Trophoblast cell (in vitro differentiated cells and primary cell): ENCODE results near the gene PPP1R27.

Experiments used
- DNase-seq, 2 donors: peaks; one replicate each; pipeline ENCODE4 v3.0.0-alpha.2; 2016
- H2AFZ ChIP-seq: 2 replicates; pipeline ENCODE4 v1.6.1; 2013; ENCODE audit warnings: low read length, moderate library complexity, mild to moderate bottlenecking; ENCODE audit not compliant: insufficient read depth, poor library complexity
- H2AK5ac ChIP-seq: 2 replicates; pipeline ENCODE4 v1.6.1; 2013; ENCODE audit warnings: mild to moderate bottlenecking, low read length
- H2BK120ac ChIP-seq: 2 replicates; pipeline ENCODE4 v1.6.1; 2013; ENCODE audit warnings: low read length, mild to moderate bottlenecking, moderate library complexity; ENCODE audit not compliant: insufficient read depth, poor library complexity
- H2BK12ac ChIP-seq: 2 replicates; pipeline ENCODE4 v1.6.1; 2013; ENCODE audit warnings: mild to moderate bottlenecking, low read length, moderate library complexity
- H2BK5ac ChIP-seq: 2 replicates; pipeline ENCODE4 v1.6.1; 2013; ENCODE audit warnings: low read length, low read depth, moderate library complexity, mild to moderate bottlenecking; ENCODE audit not compliant: poor library complexity
- H3K14ac ChIP-seq: 2 replicates; pipeline ENCODE4 v1.6.1; 2013; ENCODE audit warnings: mild to moderate bottlenecking, low read length
- H3K18ac ChIP-seq: 2 replicates; pipeline ENCODE4 v1.6.1; 2013; ENCODE audit warnings: mild to moderate bottlenecking, low read length
- H3K23ac ChIP-seq: 2 replicates; pipeline ENCODE4 v1.6.1; 2013; ENCODE audit warnings: low read length
- H3K27ac ChIP-seq: 2 replicates; pipeline ENCODE4 v1.5.1; 2013; ENCODE audit warnings: low read depth, mild to moderate bottlenecking, inconsistent platforms, low read length, moderate library complexity
- H3K27me3 ChIP-seq: 2 replicates; pipeline ENCODE4 v1.6.1; 2013; ENCODE audit warnings: inconsistent platforms, mild to moderate bottlenecking, low read length, moderate library complexity; ENCODE audit not compliant: insufficient read depth
- H3K36me3 ChIP-seq, 2 experiments: 1 replicate in 1 of 2; 2 replicates in 1 of 2; pipeline ENCODE4 v1.6.1; 2013; ENCODE audit warnings: low read length in 2 of 2, mild to moderate bottlenecking in 2 of 2, moderate library complexity in 1 of 2; ENCODE audit not compliant: insufficient read depth in 2 of 2, control insufficient read depth in 1 of 2
- H3K4ac ChIP-seq: 2 replicates; pipeline ENCODE4 v1.6.1; 2013; ENCODE audit warnings: low read depth, mild to moderate bottlenecking, low read length, moderate library complexity
- H3K4me1 ChIP-seq, 2 experiments: 1 replicate in 1 of 2; 2 replicates in 1 of 2; pipeline ENCODE4 v1.6.1; 2013; ENCODE audit warnings: low read length in 2 of 2, mild to moderate bottlenecking in 2 of 2, moderate library complexity in 1 of 2; ENCODE audit not compliant: insufficient read depth in 2 of 2, control insufficient read depth in 1 of 2
- H3K4me2 ChIP-seq: 2 replicates; pipeline ENCODE4 v1.6.1; 2013; ENCODE audit warnings: inconsistent platforms, mild to moderate bottlenecking, low read length, moderate library complexity
- H3K4me3 ChIP-seq: 2 replicates; pipeline ENCODE4 v1.5.1; 2013; ENCODE audit warnings: mild to moderate bottlenecking, low read depth, low read length, inconsistent platforms
- H3K79me1 ChIP-seq: one replicate; pipeline ENCODE4 v1.6.1; 2013; ENCODE audit warnings: low read length
- H3K79me2 ChIP-seq: 2 replicates; pipeline ENCODE4 v1.6.1; 2013; ENCODE audit warnings: low read length, mild to moderate bottlenecking; ENCODE audit not compliant: control insufficient read depth, insufficient read depth, poor library complexity
- H3K9ac ChIP-seq: 2 replicates; pipeline ENCODE4 v1.6.1; 2013; ENCODE audit warnings: mild to moderate bottlenecking, low read length
- H3K9me3 ChIP-seq: 2 replicates; pipeline ENCODE4 v1.6.1; 2013; ENCODE audit warnings: low read depth, mild to moderate bottlenecking, control low read depth, inconsistent platforms, low read length; ENCODE audit not compliant: insufficient read depth
- H4K12ac ChIP-seq: 2 replicates; pipeline ENCODE4 v1.6.1; 2013; ENCODE audit warnings: low read depth, mild to moderate bottlenecking, low read length, moderate library complexity
- H4K8ac ChIP-seq: 2 replicates; pipeline ENCODE4 v1.6.1; 2013; ENCODE audit warnings: low read depth, mild to moderate bottlenecking, low read length, moderate library complexity
- H4K91ac ChIP-seq: one replicate; pipeline ENCODE4 v1.6.1; 2013; ENCODE audit warnings: low read depth, mild to moderate bottlenecking, low read length, moderate library complexity
- WGBS: extraction: QIAGEN DNeasy Blood & Tissue Kit; methylation state at CpG from one replicate; pipeline ENCODE4 v1.1.7; 2013; ENCODE audit warnings: missing lambda C conversion rate; ENCODE audit not compliant: insufficient read length, insufficient coverage; ENCODE audit errors: extremely low coverage; 5-methylcytosine and 5-hydroxymethylcytosine counted together

Gene PPP1R27

GRCh38 chr17:81867170-81867990 lies 32.5 kb upstream of the PPP1R27 start:
- H4K91ac ChIP-seq = peak overlapping the region; percentile 58
- no peak overlapping the region for H3K9ac ChIP-seq
- peak overlapping the region; percentile 52 for H2BK5ac ChIP-seq
- H3K4me1 ChIP-seq = peaks cover 31 to 40% of the 10 kb centered on the region in 2 experiments
- H3K14ac ChIP-seq = peak overlapping the region; percentile 26
- no peak overlapping the region for H3K4me2 ChIP-seq
- DNase-seq = no peak
- H3K79me1 ChIP-seq = peaks cover 35% of the 10 kb centered on the region
- WGBS = no CpG with 5 or more reads among the region's 23 CpGs
- H3K27ac ChIP-seq = peak overlapping the region; percentile 82
- H4K8ac ChIP-seq = peak overlapping the region; percentile 49
- H3K4me3 ChIP-seq = no peak overlapping the region
- peak overlapping the region; percentile 83 for H3K18ac ChIP-seq
- peaks cover 3% of the 10 kb centered on the region for H3K9me3 ChIP-seq
- H2AFZ ChIP-seq = no peak overlapping the region
- peak overlapping the region; percentile 23 for H2BK120ac ChIP-seq
- H3K4ac ChIP-seq = no peak overlapping the region
- H3K23ac ChIP-seq = no peak overlapping the region
- H3K79me2 ChIP-seq = peaks cover 23% of the 10 kb centered on the region
- H2AK5ac ChIP-seq = peak overlapping the region; percentile 28
- peaks cover 52 to 54% of the 10 kb centered on the region in 2 experiments for H3K36me3 ChIP-seq
- peak overlapping the region; percentile 71 for H4K12ac ChIP-seq
- H3K27me3 ChIP-seq = no peaks in the 10 kb centered on the region
- no peak overlapping the region for H2BK12ac ChIP-seq

- Histone ChIP-seq H3K4ac (no peak overlapping the region), H3K27me3 (no peaks in the 10 kb centered on the region), H2BK5ac (peak overlapping the region; percentile 52), H3K79me1 (peaks cover 30% of the 10 kb centered on the region), H3K9ac (no peak overlapping the region), H3K18ac (peak overlapping the region; percentile 47), H4K91ac (no peak overlapping the region), H3K9me3 (peaks cover 3% of the 10 kb centered on the region), H4K12ac (peak overlapping the region; percentile 65), H3K23ac (no peak overlapping the region), H2AFZ (no peak overlapping the region), H3K4me3 (no peak overlapping the region), H2BK12ac (no peak overlapping the region), H3K4me1 (peaks cover 27 to 35% of the 10 kb centered on the region in 2 experiments), H4K8ac (peak overlapping the region; percentile 18), H3K4me2 (no peak overlapping the region), H2BK120ac (no peak overlapping the region), H3K79me2 (peaks cover 18% of the 10 kb centered on the region), H3K36me3 (peaks cover 52 to 54% of the 10 kb centered on the region in 2 experiments), H3K27ac (peak overlapping the region; percentile 82), H2AK5ac (no peak overlapping the region), H3K14ac (peak overlapping the region; percentile 26)
- no CpG with 5 or more reads among the region's 18 CpGs for WGBS
- no peak for DNase-seq
Measured at GRCh38 chr17:81866440-81867169, 31.8 kb upstream of the PPP1R27 start.

- Histone ChIP-seq H4K8ac (no peak overlapping the region), H3K14ac (no peak overlapping the region), H3K27me3 (no peaks in the 10 kb centered on the region), H3K4me1 (peaks cover 27 to 35% of the 10 kb centered on the region in 2 experiments), H3K79me2 (peaks cover 20% of the 10 kb centered on the region), H2BK120ac (no peak overlapping the region), H4K12ac (no peak overlapping the region), H4K91ac (no peak overlapping the region), H3K23ac (no peak overlapping the region), H2AK5ac (no peak overlapping the region), H3K27ac (no peak overlapping the region), H3K9me3 (peaks cover 3% of the 10 kb centered on the region), H2BK12ac (no peak overlapping the region), H3K4me2 (no peak overlapping the region), H2BK5ac (no peak overlapping the region), H3K36me3 (peaks cover 52 to 54% of the 10 kb centered on the region in 2 experiments), H3K9ac (no peak overlapping the region), H3K4me3 (no peak overlapping the region), H3K79me1 (peaks cover 33% of the 10 kb centered on the region), H2AFZ (no peak overlapping the region), H3K4ac (no peak overlapping the region), H3K18ac (no peak overlapping the region)
- no peak for DNase-seq
- WGBS = no CpG with 5 or more reads among the region's 18 CpGs
Measured at GRCh38 chr17:81865733-81866439, 31.0 kb upstream of the PPP1R27 start.

- H3K27ac ChIP-seq = no peak overlapping the region
- no peak overlapping the region for H2AFZ ChIP-seq
- no peak overlapping the region for H3K14ac ChIP-seq
- no peak overlapping the region for H2BK12ac ChIP-seq
- H3K36me3 ChIP-seq = peaks cover 52 to 54% of the 10 kb centered on the region in 2 experiments
- H3K4ac ChIP-seq = no peak overlapping the region
- no CpG with 5 or more reads among the region's 8 CpGs for WGBS
- peaks cover 3% of the 10 kb centered on the region for H3K9me3 ChIP-seq
- peaks cover 27 to 35% of the 10 kb centered on the region in 2 experiments for H3K4me1 ChIP-seq
- no peak overlapping the region for H4K91ac ChIP-seq
- no peak overlapping the region for H2BK120ac ChIP-seq
- no peak overlapping the region for H3K18ac ChIP-seq
- H3K27me3 ChIP-seq = no peaks in the 10 kb centered on the region
- no peak overlapping the region for H3K23ac ChIP-seq
- H4K8ac ChIP-seq = no peak overlapping the region
- no peak for DNase-seq
- H3K4me2 ChIP-seq = no peak overlapping the region
- no peak overlapping the region for H3K9ac ChIP-seq
- H3K79me1 ChIP-seq = peaks cover 28% of the 10 kb centered on the region
- H2BK5ac ChIP-seq = no peak overlapping the region
- no peak overlapping the region for H2AK5ac ChIP-seq
- peaks cover 15% of the 10 kb centered on the region for H3K79me2 ChIP-seq
- H3K4me3 ChIP-seq = no peak overlapping the region
- no peak overlapping the region for H4K12ac ChIP-seq
Measured at GRCh38 chr17:81865358-81865732, 30.5 kb upstream of the PPP1R27 start.
